Left renal pelvis (tissue), 4 donors: ENCODE results near the gene PRKCZ. TPM values are rescaled to one million over a fixed set of nuclear protein-coding genes. Genes with fewer than 3 reads are reported as not detected.

Source experiments
- DNase-seq, 4 donors: peaks; one replicate each; pipeline ENCODE4 v3.0.0-alpha.2; 2013; ENCODE audit warnings: low read depth in 4 of 4, low spot score in 3 of 4
- polyA plus RNA-seq, 4 donors: library from polyadenylated mRNA; unstranded; fragments of 120-200 nt; gene quantifications; one replicate each; pipeline ENCODE4 v1.2.1, GENCODE V29; 2013; ENCODE audit not compliant: insufficient read length in 4 of 4

The PRKCZ gene
- polyA plus RNA-seq, 4 donors: 7.2 to 35.9 (median 32.7) TPM

DNA sequence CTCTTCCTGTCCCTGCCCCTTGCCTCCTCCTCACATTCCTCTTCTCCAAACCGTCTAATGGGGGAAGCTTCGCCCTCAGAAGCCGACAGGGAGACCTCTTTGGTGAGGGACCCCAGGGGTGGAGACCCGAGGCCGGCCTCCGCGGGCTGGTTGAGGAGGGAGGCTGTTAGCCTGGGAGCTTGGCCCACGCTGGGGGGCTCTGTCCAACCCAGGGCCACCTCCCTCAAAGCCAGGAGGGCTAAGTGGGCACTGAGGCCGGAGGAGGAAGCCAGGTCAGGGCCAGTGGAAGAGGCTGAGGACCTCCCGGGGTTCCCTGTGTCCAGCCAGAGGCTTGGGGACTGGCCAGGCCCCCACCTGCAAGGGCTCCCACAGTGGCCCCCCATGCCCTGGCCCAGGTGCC, 25.8 kb upstream of the PRKCZ start:
- DNase-seq: no peak

DNA sequence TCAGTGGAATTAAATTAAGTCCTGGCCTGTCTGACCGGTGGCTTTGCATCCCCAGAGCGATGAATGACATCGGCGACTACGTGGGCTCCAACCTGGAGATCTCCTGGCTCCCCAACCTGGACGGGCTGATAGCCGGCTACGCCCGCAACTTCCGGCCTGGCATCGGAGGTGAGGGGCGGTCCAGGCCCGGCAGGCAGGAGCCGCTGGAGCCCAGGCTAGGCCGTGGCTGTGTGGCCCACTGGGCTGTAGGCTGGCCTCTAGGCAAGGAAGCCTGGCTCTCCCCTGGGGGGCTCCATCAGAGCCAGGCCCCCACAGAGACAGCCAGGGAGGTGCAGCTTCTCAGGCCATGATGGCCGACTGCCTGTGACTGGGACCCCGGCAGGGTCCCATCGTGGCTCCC, 25.3 kb upstream of the PRKCZ start:
- no peak for DNase-seq

DNA sequence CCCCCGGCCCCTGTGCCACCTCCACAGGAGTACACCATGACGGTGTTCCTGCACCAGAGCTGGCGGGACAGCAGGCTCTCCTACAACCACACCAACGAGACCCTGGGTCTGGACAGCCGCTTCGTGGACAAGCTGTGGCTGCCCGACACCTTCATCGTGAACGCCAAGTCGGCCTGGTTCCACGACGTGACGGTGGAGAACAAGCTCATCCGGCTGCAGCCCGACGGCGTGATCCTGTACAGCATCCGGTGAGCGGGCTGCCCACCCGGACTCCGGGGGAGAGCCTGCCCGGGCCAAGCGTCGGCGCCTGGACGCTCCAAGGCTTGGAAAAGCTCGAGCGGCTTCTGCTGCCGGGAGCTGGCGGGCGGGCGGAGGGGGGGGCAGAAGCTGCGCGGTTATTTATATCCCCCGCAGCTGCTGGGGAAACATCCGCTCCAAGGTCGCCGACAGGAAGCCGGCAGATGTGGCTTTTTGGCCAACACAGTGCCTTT, 24.7 kb upstream of the PRKCZ start:
- DNase-seq: no peak

GRCh38 chr1:2027961-2028583, 22.1 kb upstream of the PRKCZ start:
- no peak for DNase-seq

- DNase-seq: no peak
Measured at GRCh38 chr1:2028870-2029560, 21.2 kb upstream of the PRKCZ start.

- DNase-seq: no peak
Measured at GRCh38 chr1:2029561-2029960, 20.6 kb upstream of the PRKCZ start.

DNA sequence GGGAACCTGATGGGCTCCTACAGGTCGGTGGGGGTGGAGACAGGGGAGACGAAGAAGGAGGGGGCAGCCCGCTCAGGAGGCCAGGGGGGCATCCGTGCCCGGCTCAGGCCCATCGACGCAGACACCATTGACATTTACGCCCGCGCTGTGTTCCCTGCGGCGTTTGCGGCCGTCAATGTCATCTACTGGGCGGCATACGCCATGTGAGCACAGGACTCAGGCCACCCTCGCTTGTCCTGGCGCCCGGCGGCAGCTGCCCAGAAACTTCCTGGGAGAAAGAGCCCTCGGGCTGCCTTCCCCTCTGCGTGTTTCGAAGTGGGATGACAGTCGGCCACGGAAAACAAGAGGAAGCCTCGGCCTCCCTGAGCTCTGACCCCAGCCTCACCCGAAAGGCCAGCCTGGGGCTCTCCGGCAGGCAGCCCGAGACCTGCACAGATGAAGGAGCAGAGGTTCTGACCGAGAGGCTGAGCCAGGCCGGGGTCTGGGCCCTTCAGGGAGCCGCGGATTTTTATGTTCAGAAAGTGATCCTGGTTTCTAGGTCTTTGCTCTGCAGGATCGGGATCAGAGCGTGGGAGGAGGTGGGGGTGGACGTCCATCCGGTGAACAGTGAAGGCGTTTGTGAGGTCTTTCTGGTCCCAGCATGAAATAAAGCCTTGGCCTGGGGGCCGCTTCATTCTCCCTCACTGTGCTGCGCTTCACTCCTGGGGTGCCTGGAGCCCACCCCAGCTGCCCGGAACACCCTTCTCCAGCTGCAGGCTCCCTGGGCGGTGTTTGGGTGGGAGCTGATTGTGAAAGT, 19.9 kb upstream of the PRKCZ start:
- no peak for DNase-seq

DNA sequence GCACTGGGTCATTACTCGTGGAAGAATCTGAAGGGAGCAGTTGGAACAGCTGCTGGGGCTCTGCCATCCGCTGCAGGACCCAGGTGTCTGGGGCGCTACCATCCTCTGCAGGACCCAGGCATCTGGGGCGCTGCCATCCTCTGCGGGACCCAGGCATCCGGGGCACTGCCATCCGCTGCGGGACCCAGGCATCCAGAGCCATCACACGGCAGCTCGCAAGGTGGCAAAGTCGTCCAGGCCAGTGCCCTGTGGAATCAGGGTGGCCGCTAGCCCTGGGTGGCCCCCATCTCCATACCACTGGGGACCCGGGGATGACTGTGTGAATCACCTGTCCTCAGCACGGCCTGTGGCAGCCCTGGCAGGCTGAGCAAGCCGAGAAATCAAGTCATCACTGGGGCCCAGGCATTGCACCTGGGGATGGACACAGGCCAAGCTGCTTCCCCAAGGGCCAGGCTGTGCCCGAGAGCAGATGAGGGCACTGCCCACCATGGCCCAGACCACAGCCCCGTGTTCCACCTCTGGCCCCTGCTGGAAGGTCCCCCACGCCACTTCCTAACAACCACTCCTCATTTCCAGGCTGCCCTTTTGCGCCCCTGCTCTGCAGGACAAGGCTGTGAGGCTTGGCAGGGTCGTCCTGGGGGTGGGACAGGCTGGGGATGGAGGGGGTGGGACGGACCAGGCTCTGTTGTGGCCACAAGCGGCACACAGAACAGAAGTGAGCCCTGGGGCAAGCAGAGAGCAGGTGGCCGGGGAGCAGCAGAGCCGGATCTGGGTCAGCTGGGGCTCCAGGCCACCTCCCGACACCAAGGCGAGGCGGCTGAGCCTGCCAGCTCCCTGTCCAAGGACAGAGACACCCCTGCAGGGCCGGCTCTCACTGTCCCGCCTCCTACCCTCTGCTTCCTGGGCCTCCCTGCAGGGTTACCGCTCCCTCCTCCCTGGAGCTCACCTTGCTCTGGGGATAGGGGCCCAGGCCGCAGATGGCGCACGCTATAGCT, 18.4 kb upstream of the PRKCZ start:
- no peak for DNase-seq

DNA sequence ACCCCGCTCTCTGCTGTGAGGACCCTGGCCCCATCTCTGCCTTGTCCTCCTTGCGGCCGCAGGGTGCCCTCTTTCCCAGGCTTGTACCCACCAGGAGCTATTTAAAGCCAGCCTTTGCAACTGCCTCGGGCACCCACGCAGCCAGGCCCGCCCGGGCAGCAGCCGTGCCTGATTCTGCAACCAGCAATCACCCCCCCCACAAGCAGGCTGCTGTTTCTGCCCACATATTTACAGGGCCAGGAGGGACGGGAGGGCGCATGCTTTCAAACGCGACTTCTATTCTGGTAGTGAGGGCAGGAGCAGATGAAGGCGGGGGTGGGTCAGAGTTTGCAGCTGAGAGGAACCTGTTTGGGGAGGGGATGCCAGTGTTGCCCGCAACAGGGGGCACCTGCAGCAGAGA, 17.5 kb upstream of the PRKCZ start:
- no peak for DNase-seq

DNA sequence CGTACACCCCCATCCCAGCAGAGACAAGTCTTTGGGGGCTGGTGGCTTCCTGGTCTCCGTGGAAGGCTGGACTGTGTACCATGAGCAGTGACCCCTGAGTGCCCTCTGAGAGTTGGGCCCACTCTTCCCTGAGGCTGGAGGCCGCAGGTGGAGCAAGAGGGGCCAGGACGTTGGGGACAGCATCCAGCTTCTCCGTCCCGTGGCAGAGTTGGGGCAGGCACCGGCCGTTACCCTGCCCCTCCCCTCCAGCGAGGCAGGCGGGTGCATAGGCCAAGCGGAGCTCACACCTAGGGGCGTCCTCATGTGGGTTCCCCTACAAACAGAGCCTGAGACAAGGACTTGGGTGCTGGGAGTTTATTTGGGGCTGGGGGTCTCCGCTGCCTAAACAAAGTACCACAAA, 17.0 kb upstream of the PRKCZ start:
- DNase-seq: no peak

DNA sequence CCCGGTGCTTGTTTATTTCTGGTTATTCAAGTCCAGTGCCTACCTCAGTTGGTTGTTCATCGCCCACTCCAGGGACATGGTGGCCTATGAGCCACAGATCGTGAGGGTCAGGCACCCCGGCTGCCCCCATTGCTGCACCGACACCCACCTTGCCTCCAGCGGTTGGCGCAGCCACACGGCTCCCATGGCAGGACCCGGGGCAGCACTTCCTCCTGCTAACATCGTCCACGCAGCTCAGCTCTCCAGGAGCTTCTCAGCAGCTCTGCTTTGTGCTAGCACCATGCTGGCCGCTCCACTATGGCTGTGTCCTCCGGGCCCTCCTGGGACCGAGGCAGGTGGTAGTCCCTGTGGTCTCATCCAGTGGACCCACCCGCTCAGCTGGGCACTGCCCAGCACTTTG, 13.9 kb upstream of the PRKCZ start:
- DNase-seq: no peak

DNA sequence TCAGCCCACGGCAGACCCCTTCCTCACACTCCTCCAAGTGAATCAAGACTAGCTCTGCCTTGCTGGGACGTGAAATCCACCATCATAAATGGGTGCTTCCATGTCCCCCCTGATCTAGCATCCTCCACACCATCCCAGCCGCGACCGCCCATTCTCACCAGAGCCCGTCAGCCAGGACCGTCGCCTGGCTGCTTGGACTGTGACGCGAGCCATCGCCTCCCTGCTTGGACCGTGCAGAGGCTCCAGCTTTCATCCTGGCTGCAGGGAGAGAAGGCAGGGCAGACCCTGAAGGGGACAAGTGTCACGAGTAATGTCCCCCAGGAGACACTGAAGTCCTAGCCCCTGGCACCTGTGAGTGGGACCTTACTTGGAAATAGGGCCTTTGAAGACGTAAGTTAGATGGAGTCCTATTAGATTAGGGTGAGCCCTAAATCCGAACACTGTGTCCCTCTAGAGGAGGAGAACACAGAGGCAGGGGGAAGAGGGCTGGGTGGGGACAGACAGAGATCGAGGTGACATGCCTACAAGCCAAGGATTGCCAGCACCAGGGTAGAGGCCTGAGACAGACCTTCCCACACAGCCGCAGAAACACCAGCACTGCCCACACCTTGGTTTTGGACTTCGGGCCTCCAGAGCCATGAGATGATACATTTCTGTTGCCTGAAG, 12.8 kb upstream of the PRKCZ start:
- DNase-seq: no peak

DNA sequence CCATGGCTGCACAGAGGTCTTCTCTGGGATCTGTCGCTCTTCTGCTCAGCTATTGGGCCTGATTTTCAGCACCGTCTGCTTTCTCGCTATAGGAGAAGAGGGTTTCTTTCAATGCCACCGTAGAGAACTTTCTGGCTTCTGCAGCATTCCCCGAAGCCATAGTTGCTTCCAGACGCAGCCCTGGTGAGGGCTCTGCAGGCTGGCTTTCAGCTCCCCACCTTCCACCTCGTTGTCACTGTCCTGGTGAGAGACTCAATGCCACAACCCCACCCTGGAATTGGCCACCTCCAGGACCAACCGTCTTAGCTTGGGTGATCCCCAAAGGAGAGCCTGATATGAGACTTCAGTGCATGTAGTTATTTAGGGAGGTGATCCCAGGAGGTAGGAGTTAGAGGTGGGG, 12.0 kb upstream of the PRKCZ start:
- DNase-seq: no peak

GRCh38 chr1:2039251-2039650, 11.0 kb upstream of the PRKCZ start:
- DNase-seq: no peak

DNA sequence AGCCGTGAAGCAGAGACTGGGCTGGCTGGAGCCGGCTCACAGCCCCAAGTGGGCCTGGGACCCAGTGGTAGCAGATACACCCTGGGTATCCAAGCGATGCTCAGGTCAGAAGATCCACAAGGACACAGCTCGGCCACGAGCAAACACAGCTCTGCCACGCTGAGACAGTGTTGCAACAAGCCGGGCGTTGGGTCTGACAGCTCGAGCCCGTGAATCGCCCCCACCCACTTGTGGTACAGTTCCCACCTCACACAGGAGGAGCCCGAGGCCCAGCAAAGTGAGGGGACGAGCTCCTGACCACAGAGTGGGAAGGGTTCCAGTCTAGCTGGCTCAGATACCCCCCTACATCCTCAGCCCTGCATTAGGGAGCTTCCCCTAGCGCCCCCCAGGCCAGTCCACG, 8.9 kb upstream of the PRKCZ start:
- no peak for DNase-seq

- DNase-seq: no peak
Measured at GRCh38 chr1:2041887-2042286, 8.3 kb upstream of the PRKCZ start.

DNA sequence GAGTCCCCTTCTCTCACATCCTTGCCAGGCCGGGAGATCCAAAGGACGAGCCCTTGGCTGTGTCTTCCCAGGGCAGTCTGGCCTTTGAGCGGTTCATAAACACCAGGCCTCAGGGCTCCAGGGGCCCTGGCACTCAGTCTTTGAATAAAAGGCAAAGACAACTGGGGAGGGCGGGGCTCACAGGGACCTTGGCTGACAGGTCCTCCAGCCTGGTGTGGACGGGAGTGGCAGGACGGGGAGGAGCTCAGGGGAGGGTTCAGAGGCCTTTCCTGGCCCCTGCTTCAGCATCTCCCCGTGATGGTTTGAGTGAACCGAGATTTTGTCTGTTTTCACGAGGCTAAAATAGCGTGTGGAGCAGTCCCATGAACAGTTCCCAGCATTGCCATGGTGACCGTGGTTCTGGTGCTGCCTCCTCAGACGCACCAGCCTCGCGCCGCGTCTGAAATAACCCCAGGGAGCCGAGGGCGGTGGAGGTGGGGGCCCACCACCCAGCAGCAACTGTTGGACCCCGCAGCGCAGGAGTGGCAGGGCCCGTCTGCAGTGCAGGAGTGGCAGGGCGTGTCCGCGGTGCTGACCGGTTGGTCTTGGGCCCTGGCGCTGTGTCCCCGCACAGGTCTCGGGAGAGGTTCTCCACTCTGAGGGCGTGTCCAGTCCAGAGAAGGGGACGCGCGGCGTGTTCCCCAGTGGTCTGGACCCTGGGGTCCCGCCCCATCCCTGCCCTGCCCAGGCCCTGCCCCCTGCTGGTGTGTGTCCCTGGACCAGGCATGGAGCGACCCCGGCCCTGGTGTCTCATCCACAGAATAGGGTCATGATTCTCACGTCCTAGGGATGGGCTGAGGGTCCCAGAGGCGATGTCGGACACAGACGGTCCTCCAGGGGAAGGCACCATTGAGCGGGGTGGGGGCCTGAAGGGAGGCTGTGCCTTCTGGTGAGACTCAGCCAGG, 7.1 kb upstream of the PRKCZ start:
- DNase-seq: no peak

- DNase-seq: no peak
Measured at GRCh38 chr1:2043886-2044285, 6.3 kb upstream of the PRKCZ start.
